Measurements from ENCODE around the gene LYRM2.

The LYRM2 gene

DNA sequence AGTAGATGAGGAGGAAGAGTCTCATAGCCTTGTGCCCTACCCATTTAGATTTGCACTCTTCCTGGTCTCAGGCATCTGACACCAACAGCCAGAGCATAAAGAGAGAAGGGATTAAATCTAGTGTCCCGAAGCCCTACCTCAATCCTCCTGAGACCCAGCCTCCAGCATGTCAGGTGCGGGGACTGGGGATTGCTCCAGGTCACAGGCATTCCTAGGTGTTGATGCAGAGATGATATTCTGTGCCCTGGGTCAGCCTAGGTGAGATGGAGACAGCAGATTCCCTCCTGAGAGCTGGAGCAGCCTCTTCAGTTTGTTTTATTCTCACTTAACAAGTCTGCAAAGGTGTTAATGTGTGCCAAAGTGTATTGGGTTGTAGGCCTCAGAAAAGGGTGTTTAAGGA lies 115.8 kb downstream of the LYRM2 start:
- no peaks in the 10 kb centered on the region for H3K9me3 ChIP-seq (ENCODE audit: control insufficient read depth, insufficient read depth, low read depth, low read length)
- no peaks in the 10 kb centered on the region for H3K27me3 ChIP-seq (ENCODE audit: control insufficient read depth, insufficient read depth, low read length)

DNA sequence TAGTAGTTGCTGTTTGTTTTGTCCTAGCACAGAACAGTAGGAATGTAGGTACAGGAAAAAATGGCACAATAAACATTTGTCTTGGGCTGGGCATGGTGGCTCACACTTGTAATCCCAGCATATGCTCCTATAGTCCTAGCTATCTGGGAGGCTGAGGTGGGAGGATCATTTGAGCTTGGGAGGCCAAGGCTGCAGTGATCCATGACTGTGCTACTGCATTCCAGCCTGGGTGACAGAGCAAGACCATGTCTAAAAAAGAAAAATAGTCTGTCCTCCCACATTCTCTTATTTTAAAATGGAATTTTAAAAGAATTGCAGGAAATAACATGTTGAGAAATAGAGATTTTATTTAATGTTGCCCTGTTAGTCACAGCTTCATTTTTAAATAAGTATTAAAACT lies 117.8 kb downstream of the LYRM2 start:
- Histone ChIP-seq H3K4me3 (ENCODE audit: low read depth, low read length) (no peak overlapping the region), H3K9ac (ENCODE audit: low read length) (no peak overlapping the region), H3K9me3 (ENCODE audit: control insufficient read depth, insufficient read depth, low read depth, low read length) (no peaks in the 10 kb centered on the region), H3K4me1 (ENCODE audit: control insufficient read depth, insufficient read depth, low read length) (no peaks in the 10 kb centered on the region), H3K27me3 (ENCODE audit: control insufficient read depth, insufficient read depth, low read length) (no peaks in the 10 kb centered on the region), H3K27ac (ENCODE audit: low read depth, low read length) (no peak overlapping the region), H3K36me3 (ENCODE audit: control insufficient read depth, insufficient read depth, low read length) (no peaks in the 10 kb centered on the region)

More for the DNA sequence above, 115.8 kb downstream of the LYRM2 start:
- no peak overlapping the region for H3K9ac ChIP-seq (ENCODE audit: low read length)
- H3K36me3 ChIP-seq (ENCODE audit: control insufficient read depth, insufficient read depth, low read length) = no peaks in the 10 kb centered on the region
- H3K27ac ChIP-seq (ENCODE audit: low read depth, low read length) = no peak overlapping the region
- H3K4me3 ChIP-seq (ENCODE audit: low read depth, low read length) = no peak overlapping the region
- H3K4me1 ChIP-seq (ENCODE audit: control insufficient read depth, insufficient read depth, low read length) = no peaks in the 10 kb centered on the region

GRCh38 chr6:89518352-89519055 lies 120.0 kb downstream of the LYRM2 start:
- no peaks in the 10 kb centered on the region for H3K27me3 ChIP-seq (ENCODE audit: control insufficient read depth, insufficient read depth, low read length)
- no peaks in the 10 kb centered on the region for H3K4me1 ChIP-seq (ENCODE audit: control insufficient read depth, insufficient read depth, low read length)
- H3K9ac ChIP-seq (ENCODE audit: low read length) = no peak overlapping the region
- no peaks in the 10 kb centered on the region for H3K36me3 ChIP-seq (ENCODE audit: control insufficient read depth, insufficient read depth, low read length)
- no peak overlapping the region for H3K4me3 ChIP-seq (ENCODE audit: low read depth, low read length)
- no peaks in the 10 kb centered on the region for H3K9me3 ChIP-seq (ENCODE audit: control insufficient read depth, insufficient read depth, low read depth, low read length)
- no peak overlapping the region for H3K27ac ChIP-seq (ENCODE audit: low read depth, low read length)

Data from HUES6 (cell line).